ENCODE data around the gene SIAH1. TPM values are rescaled to one million over a fixed set of nuclear protein-coding genes. Genes with fewer than 3 reads are reported as not detected.
A peak's percentile ranks its signal among the peaks of the same experiment; 100 is the strongest.
"Not testable (repeated sequence)": the region's sequence is repeated elsewhere in the genome, so short reads cannot be mapped to it uniquely, and the experiment has no call there.

Gene SIAH1
- polyA plus RNA-seq, 10 donors: 24.9 to 32.5 (median 30.1) TPM

GRCh38 chr16:48369765-48370164 lies 15.4 kb downstream of the SIAH1 start:
- no peak for DNase-seq

GRCh38 chr16:48367441-48368049 lies 17.7 kb downstream of the SIAH1 start:
- no peak for DNase-seq

GRCh38 chr16:48366165-48367093 lies 18.8 kb downstream of the SIAH1 start:
- peak in 2 of 3 donors; percentile 41 to 73 for DNase-seq

- DNase-seq: peak; percentile 87 to 93 (median 89)
Measured at GRCh38 chr16:48365601-48366164, 19.5 kb downstream of the SIAH1 start.

GRCh38 chr16:48365025-48365600 lies 20.1 kb downstream of the SIAH1 start:
- DNase-seq: no peak

- no peak for DNase-seq
Measured at GRCh38 chr16:48361540-48362144, 23.6 kb downstream of the SIAH1 start.

- DNase-seq: no peak
Measured at GRCh38 chr16:48361012-48361411, 24.2 kb downstream of the SIAH1 start.

- no peak for DNase-seq
Measured at GRCh38 chr16:48359983-48360382, 25.2 kb downstream of the SIAH1 start.

- DNase-seq: no peak
Measured at GRCh38 chr16:48358419-48358818, 26.8 kb downstream of the SIAH1 start.

GRCh38 chr16:48356633-48357376 lies 28.4 kb downstream of the SIAH1 start:
- DNase-seq: no peak

GRCh38 chr16:48354877-48355855 lies 30.0 kb downstream of the SIAH1 start:
- DNase-seq: peak; percentile 29 to 82 (median 71)

- DNase-seq: not testable (repeated sequence)
Measured at GRCh38 chr16:48354385-48354784, 30.8 kb downstream of the SIAH1 start.

- DNase-seq: peak; percentile 52 to 73 (median 53)
Measured at GRCh38 chr16:48353565-48354163, 31.5 kb downstream of the SIAH1 start.

- DNase-seq: no peak
Measured at GRCh38 chr16:48352648-48353390, 32.4 kb downstream of the SIAH1 start.

- DNase-seq: no peak
Measured at GRCh38 chr16:48350736-48351135, 34.5 kb downstream of the SIAH1 start.

GRCh38 chr16:48347980-48348379 lies 37.2 kb downstream of the SIAH1 start:
- no peak for DNase-seq

GRCh38 chr16:48347191-48347865 lies 37.9 kb downstream of the SIAH1 start:
- no peak for DNase-seq

- no peak for DNase-seq
Measured at GRCh38 chr16:48342591-48342990, 42.6 kb downstream of the SIAH1 start.
